MG63 (cell line): ENCODE results near the gene KTI12. TPM values are rescaled to one million over a fixed set of nuclear protein-coding genes. Genes with fewer than 3 reads are reported as not detected.
"Not testable (repeated sequence)": the region's sequence is repeated elsewhere in the genome, so short reads cannot be mapped to it uniquely, and the experiment has no call there.

Experiments used
- DNase-seq: peaks from one replicate; pipeline ENCODE4 v3.0.0-alpha.2; 2020
- H3K27me3 ChIP-seq: fragments of 250-450 bp; sonication (Bioruptor Pico); 2 replicates; pipeline ENCODE4 v1.5.1; 2020; ENCODE audit warnings: mild to moderate bottlenecking, moderate library complexity
- H3K36me3 ChIP-seq: fragments of 250-450 bp; sonication (Bioruptor Pico); 2 replicates; pipeline ENCODE4 v1.5.1; 2020; ENCODE audit warnings: mild to moderate bottlenecking, moderate library complexity
- H3K4me3 ChIP-seq: fragments of 250-450 bp; sonication (Bioruptor Pico); 2 replicates; pipeline ENCODE4 v1.5.1; 2020; ENCODE audit warnings: mild to moderate bottlenecking, moderate library complexity
- H3K9me3 ChIP-seq: fragments of 250-450 bp; sonication (Bioruptor Pico); 2 replicates; pipeline ENCODE4 v1.5.1; 2020; ENCODE audit warnings: mild to moderate bottlenecking, moderate library complexity
- total RNA-seq: library from RNA; depleted of rRNA; stranded (reverse); fragments of >200 nt; shearing (Covaris generic); gene quantifications from 2 replicates; pipeline ENCODE4 v1.2.3, GENCODE V29; 2014; ENCODE audit warnings: low replicate concordance; rRNA removed

KTI12 gene
- 11.1 and 15.6 TPM in 2 replicates for total RNA-seq

GRCh38 chr1:52033190-52034049 is at the start of gene KTI12:
TSS of gene KTI12 (minus strand) at chr1:52033810. CDS start at chr1:52033761, 49 bp downstream.
- no peaks in the 10 kb centered on the region for H3K9me3 ChIP-seq
- H3K4me3 ChIP-seq, result peak within 1 kb of the TSS; percentile 79
- no peaks in the 10 kb centered on the region for H3K27me3 ChIP-seq
- peak; percentile 89 for DNase-seq
- peaks cover 2% of the 10 kb centered on the region; the same call in 1 of the 2 replicates for H3K36me3 ChIP-seq

DNA sequence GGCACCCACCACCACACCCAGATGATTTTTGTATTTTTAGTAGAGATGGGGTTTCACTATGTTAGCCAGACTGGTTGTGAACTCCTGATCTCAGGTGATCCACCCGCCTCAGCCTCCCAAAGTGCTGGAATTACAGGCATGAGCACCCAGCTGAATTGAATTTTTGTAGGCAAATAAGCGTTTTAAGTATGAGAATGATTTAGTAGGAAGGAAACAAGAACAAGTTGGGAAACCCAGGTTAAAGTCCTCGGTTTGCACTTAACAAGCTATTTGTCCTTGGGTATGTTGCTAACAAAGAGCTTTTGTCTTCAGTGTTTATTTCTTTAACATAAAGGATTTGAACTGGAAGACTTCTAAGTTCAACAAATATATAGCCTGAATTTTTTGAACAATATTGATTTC is 46.4 kb upstream of the KTI12 start:
- H3K9me3 ChIP-seq, result no peaks in the 10 kb centered on the region
- no peak overlapping the region for H3K4me3 ChIP-seq
- no peaks in the 10 kb centered on the region for H3K27me3 ChIP-seq
- no peak for DNase-seq
- peaks cover 23% of the 10 kb centered on the region for H3K36me3 ChIP-seq

GRCh38 chr1:52077277-52077676 is 43.7 kb upstream of the KTI12 start:
- not testable (repeated sequence) for DNase-seq, H3K4me3 ChIP-seq, H3K9me3 ChIP-seq, H3K27me3 ChIP-seq
- H3K36me3 ChIP-seq, result peaks cover 30% of the 10 kb centered on the region

GRCh38 chr1:52072291-52072690 is 38.7 kb upstream of the KTI12 start:
- Histone ChIP-seq H3K27me3 (no peaks in the 10 kb centered on the region), H3K36me3 (peaks cover 43% of the 10 kb centered on the region), H3K4me3 (no peak overlapping the region), H3K9me3 (no peaks in the 10 kb centered on the region)
- DNase-seq, result no peak

GRCh38 chr1:52070704-52071103 is 37.1 kb upstream of the KTI12 start:
- Histone ChIP-seq H3K4me3 (no peak overlapping the region), H3K27me3 (no peaks in the 10 kb centered on the region), H3K36me3 (peaks cover 50% of the 10 kb centered on the region), H3K9me3 (no peaks in the 10 kb centered on the region)
- DNase-seq, result no peak

GRCh38 chr1:52063192-52063591 is 29.6 kb upstream of the KTI12 start:
- DNase-seq, result no peak
- Histone ChIP-seq H3K4me3 (no peak overlapping the region), H3K36me3 (peaks cover 72% of the 10 kb centered on the region), H3K9me3 (no peaks in the 10 kb centered on the region), H3K27me3 (no peaks in the 10 kb centered on the region)

- Histone ChIP-seq H3K9me3 (no peaks in the 10 kb centered on the region), H3K27me3 (no peaks in the 10 kb centered on the region), H3K4me3 (no peak overlapping the region), H3K36me3 (peaks cover 57% of the 10 kb centered on the region)
- no peak for DNase-seq
Measured at GRCh38 chr1:52060822-52061221, 27.2 kb upstream of the KTI12 start.

DNA sequence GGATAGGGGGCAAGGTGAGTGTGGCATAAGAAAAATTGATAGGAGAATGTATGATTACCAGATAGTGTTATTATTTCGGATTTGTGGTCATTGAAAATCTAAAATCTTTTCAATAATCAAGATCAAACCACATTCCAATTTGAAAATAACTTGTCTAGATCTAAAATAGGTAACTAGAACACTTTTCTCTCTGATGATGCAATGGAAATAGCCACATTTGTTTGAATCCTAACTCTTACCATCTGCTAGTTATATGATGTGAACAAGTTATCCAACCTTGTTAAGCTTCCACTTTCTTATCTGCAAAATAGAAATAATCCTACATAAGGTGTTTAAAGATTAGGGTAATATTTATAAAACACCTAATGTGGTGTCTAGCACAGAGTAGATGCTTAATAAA is 26.3 kb upstream of the KTI12 start:
- no peak for DNase-seq
- Histone ChIP-seq H3K4me3 (no peak overlapping the region), H3K36me3 (peaks cover 48% of the 10 kb centered on the region), H3K9me3 (no peaks in the 10 kb centered on the region), H3K27me3 (no peaks in the 10 kb centered on the region)

DNA sequence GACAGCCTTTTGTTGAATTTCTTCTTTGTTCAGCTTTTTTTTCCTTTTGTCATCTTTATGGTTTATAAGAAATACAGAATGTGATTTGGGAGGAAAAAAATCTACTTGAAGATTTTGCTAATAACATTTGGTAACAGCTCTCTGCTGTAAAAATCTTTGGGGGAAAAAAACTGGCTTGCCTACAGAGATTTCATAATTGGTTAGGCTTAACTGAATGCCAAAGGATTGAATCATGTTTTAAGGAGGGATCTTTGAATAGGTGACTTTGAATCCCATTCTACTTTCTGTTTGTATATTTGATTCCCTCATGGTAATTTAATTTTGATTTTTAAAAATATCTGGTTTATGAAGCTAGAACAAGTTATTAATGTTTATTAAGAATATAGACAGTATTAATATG is 25.7 kb upstream of the KTI12 start:
- Histone ChIP-seq H3K27me3 (no peaks in the 10 kb centered on the region), H3K36me3 (peaks cover 42% of the 10 kb centered on the region), H3K9me3 (no peaks in the 10 kb centered on the region), H3K4me3 (no peak overlapping the region)
- DNase-seq, result no peak

DNA sequence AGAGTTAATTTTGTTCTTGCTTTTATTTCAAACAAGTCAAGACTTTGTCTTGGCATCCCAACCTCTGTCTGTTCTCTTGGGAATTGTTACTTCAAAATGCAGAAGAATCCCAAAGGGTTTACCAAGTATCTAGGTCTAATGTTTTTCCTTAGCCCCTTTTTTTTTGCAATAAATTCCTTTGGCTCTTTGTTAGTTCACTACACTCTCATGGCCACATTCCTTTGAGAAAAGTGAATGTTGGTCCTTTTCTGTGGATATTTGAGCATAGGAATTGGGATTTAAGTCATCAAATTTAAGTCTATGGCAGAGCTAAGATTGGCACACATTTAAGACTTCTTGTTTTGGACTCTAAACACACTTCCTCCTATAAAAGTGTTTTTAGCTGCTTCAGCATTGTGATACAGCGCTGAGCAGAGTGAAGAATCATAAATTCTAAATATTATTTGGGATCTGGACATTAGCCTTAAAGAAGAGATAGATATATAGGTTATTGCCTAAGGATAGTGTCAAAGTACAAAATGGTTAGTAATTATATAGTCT is 24.3 kb upstream of the KTI12 start:
- DNase-seq, result no peak
- H3K4me3 ChIP-seq, result no peak overlapping the region

GRCh38 chr1:52057255-52057654 is 23.6 kb upstream of the KTI12 start:
- no peaks in the 10 kb centered on the region for H3K27me3 ChIP-seq
- no peak for DNase-seq
- H3K4me3 ChIP-seq, result peak overlapping the region; percentile 97
- H3K36me3 ChIP-seq, result peaks cover 27% of the 10 kb centered on the region
- no peaks in the 10 kb centered on the region for H3K9me3 ChIP-seq

More for the DNA sequence above, 24.3 kb upstream of the KTI12 start:
- Histone ChIP-seq H3K9me3 (no peaks in the 10 kb centered on the region), H3K27me3 (no peaks in the 10 kb centered on the region), H3K36me3 (peaks cover 28% of the 10 kb centered on the region)

GRCh38 chr1:52056937-52057231 is 23.3 kb upstream of the KTI12 start:
- H3K4me3 ChIP-seq, result peak overlapping the region; percentile 97
- H3K27me3 ChIP-seq, result no peaks in the 10 kb centered on the region
- H3K9me3 ChIP-seq, result no peaks in the 10 kb centered on the region
- no peak for DNase-seq
- peaks cover 30% of the 10 kb centered on the region for H3K36me3 ChIP-seq

GRCh38 chr1:52056163-52056936 is 22.7 kb upstream of the KTI12 start, which contains the start of gene BTF3L4:
TSS of gene BTF3L4 (plus strand) at chr1:52056295. CDS start at chr1:52059848, 3,553 bp downstream.
- Histone ChIP-seq H3K36me3 (peaks cover 34% of the 10 kb centered on the region), H3K4me3 (peak within 1 kb of the TSS; percentile 97), H3K27me3 (no peaks in the 10 kb centered on the region), H3K9me3 (no peaks in the 10 kb centered on the region)
- peak; percentile 94 for DNase-seq

DNA sequence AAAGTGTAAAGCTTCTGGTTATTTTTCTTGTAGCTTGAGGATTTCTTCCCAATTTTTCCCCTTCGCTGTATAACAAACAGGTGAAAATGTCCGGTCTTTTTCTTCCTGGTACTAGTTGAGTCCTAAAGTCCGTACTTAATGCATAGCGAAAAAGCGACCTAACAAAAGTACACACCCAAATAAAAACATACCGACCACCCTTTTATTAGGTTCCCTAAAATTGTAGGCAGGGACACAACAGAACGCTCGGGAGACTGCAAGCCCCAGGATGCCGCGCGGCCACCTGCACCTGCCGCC is 22.2 kb upstream of the KTI12 start:
- Histone ChIP-seq H3K9me3 (no peaks in the 10 kb centered on the region), H3K36me3 (peaks cover 34% of the 10 kb centered on the region), H3K27me3 (no peaks in the 10 kb centered on the region), H3K4me3 (peak overlapping the region; percentile 97)
- no peak for DNase-seq

GRCh38 chr1:52055066-52055865 is 21.7 kb upstream of the KTI12 start, which contains the start of gene TXNDC12:
TSS of gene TXNDC12 (minus strand) at chr1:52055191. CDS start at chr1:52055096, 95 bp downstream.
- Histone ChIP-seq H3K4me3 (peak within 1 kb of the TSS; percentile 97), H3K27me3 (no peaks in the 10 kb centered on the region), H3K9me3 (no peaks in the 10 kb centered on the region), H3K36me3 (peaks cover 30% of the 10 kb centered on the region)
- peak; percentile 87 for DNase-seq

DNA sequence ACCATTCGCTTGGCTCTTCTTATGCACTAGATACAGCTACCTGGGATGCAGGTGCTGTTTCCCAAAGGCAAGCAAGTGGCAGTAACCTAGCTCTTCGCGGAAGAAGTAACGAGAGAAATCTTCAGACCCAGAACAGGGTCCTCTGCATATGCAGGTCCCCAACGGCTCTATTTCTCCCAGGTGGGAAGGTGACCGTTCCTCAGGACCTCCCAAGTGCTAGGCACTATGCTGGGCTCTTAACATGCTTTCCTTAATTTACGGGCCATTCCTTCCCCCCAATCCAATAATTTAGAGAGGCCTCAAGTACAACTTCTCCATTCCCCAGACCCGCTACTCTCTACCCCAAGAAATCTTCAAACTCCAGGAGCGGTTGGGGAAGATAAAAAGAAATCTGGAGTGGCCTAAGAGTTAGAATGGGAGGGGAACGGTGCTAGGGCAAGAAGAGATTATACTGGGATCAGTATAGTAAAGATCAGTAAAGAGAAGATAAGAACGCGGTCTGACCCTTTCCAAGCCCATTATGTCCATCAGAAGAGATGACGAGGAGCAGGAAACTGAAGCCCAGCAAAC is 21.0 kb upstream of the KTI12 start:
- H3K9me3 ChIP-seq, result no peaks in the 10 kb centered on the region
- no peak for DNase-seq
- no peaks in the 10 kb centered on the region for H3K27me3 ChIP-seq
- H3K4me3 ChIP-seq, result peak overlapping the region; percentile 97
- H3K36me3 ChIP-seq, result peaks cover 23% of the 10 kb centered on the region
